GM23338 (cell line): Measurements from ENCODE around the gene MYO16. TPM values are rescaled to one million over a fixed set of nuclear protein-coding genes. Genes with fewer than 3 reads are reported as not detected.
A peak's percentile ranks its signal among the peaks of the same experiment; 100 is the strongest.

Experiments
- ATAC-seq: fragments of 200-7000 bp; cut with Tn5 transposase; 3 replicates; pipeline ENCODE4 v1.9.1; 2020
- DNase-seq: peaks from one replicate; pipeline ENCODE4 v3.0.0-alpha.2; 2015; ENCODE audit warnings: low spot score
- H2AFZ ChIP-seq: fragments of 200-600 bp; sonication (generic); 2 replicates; pipeline ENCODE4 v1.8.0; 2016; ENCODE audit warnings: antibody characterized with exemption, mild to moderate bottlenecking, moderate library complexity
- H3F3A ChIP-seq: fragments of 200-600 bp; sonication (generic); replicated peaks from 2 replicates; pipeline ENCODE4 v1.8.0; 2017; ENCODE audit warnings: antibody characterized with exemption, mixed run types, low read depth
- H3K27ac ChIP-seq: fragments of 200-600 bp; sonication (generic); 2 replicates; pipeline ENCODE4 v1.6.1; 2016; ENCODE audit warnings: low read depth
- H3K27me3 ChIP-seq: fragments of 200-600 bp; sonication (generic); 2 replicates; pipeline ENCODE4 v1.8.0; 2016; ENCODE audit warnings: mild to moderate bottlenecking, mixed run types, moderate library complexity; ENCODE audit not compliant: insufficient read depth
- H3K36me3 ChIP-seq: fragments of 200-600 bp; sonication (generic); 2 replicates; pipeline ENCODE4 v1.8.0; 2016; ENCODE audit warnings: mild to moderate bottlenecking; ENCODE audit not compliant: insufficient read depth
- H3K4me1 ChIP-seq: fragments of 200-600 bp; sonication (generic); 2 replicates; pipeline ENCODE4 v1.8.0; 2016; ENCODE audit warnings: mild to moderate bottlenecking, moderate library complexity; ENCODE audit not compliant: insufficient read depth
- H3K4me2 ChIP-seq: fragments of 200-600 bp; sonication (generic); 2 replicates; pipeline ENCODE4 v1.7.1; 2017; ENCODE audit warnings: mixed run types
- H3K4me3 ChIP-seq: fragments of 200-600 bp; sonication (generic); 2 replicates; pipeline ENCODE4 v1.6.1; 2016; ENCODE audit warnings: mixed run types
- H3K79me2 ChIP-seq: fragments of 200-600 bp; sonication (generic); replicated peaks from 2 replicates; pipeline ENCODE4 v1.8.0; 2017; ENCODE audit warnings: mild to moderate bottlenecking; ENCODE audit not compliant: insufficient read depth
- H3K9me2 ChIP-seq: fragments of 200-600 bp; sonication (generic); 2 replicates; pipeline ENCODE4 v1.8.0; 2017; ENCODE audit not compliant: insufficient read depth
- H4K20me1 ChIP-seq: fragments of 200-600 bp; sonication (generic); replicated peaks from 2 replicates; pipeline ENCODE4 v1.8.0; 2017; ENCODE audit warnings: mild to moderate bottlenecking; ENCODE audit not compliant: insufficient read depth
- H3K27ac Mint-ChIP-seq: 2 replicates; pipeline ENCODE4 v1.8.0; 2020; ENCODE audit warnings: inconsistent platforms, mild to moderate bottlenecking, moderate library complexity, mixed read lengths
- H3K27me3 Mint-ChIP-seq: 3 replicates; pipeline ENCODE4 v1.8.0; 2022; ENCODE audit warnings: low read depth, mild to moderate bottlenecking, moderate library complexity, mixed read lengths, inconsistent platforms; ENCODE audit not compliant: insufficient read depth, poor library complexity
- H3K36me3 Mint-ChIP-seq: 3 replicates; pipeline ENCODE4 v1.8.0; 2021; ENCODE audit warnings: low read depth, mild to moderate bottlenecking, inconsistent platforms, moderate library complexity, mixed read lengths
- H3K4me1 Mint-ChIP-seq: 3 replicates; pipeline ENCODE4 v1.8.0; 2020; ENCODE audit warnings: mild to moderate bottlenecking, inconsistent platforms, mixed read lengths
- H3K4me3 Mint-ChIP-seq: 3 replicates; pipeline ENCODE4 v1.8.0; 2021; ENCODE audit warnings: moderate library complexity, mild to moderate bottlenecking, inconsistent platforms, mixed read lengths
- H3K9me3 Mint-ChIP-seq: 3 replicates; pipeline ENCODE4 v1.8.0; 2020; ENCODE audit warnings: moderate library complexity, mild to moderate bottlenecking, inconsistent platforms, mixed read lengths
- CREB1 ChIP-seq: fragments of 250-450 bp; sonication (Bioruptor Pico); IDR thresholded peaks from 2 replicates; pipeline ENCODE4 v1.5.0; 2020; ENCODE audit warnings: low read depth, mild to moderate bottlenecking, moderate library complexity
- ETS1 ChIP-seq: IDR thresholded peaks from 2 replicates; pipeline ENCODE4 v1.6.1; 2016; ENCODE audit warnings: antibody characterized with exemption
- EZH2 ChIP-seq: fragments of 200-600 bp; sonication (generic); IDR thresholded peaks from one replicate; pipeline ENCODE4 v1.8.0; 2017; ENCODE audit warnings: antibody characterized with exemption, mild to moderate bottlenecking, low read depth; ENCODE audit not compliant: unreplicated experiment
- EZH2phosphoT487 ChIP-seq: fragments of 200-600 bp; sonication (generic); IDR thresholded peaks from one replicate; pipeline ENCODE4 v1.8.1; 2018; ENCODE audit warnings: antibody characterized with exemption; ENCODE audit not compliant: unreplicated experiment
- JUNB ChIP-seq: IDR thresholded peaks from one replicate; pipeline ENCODE4 v1.6.1; 2016; ENCODE audit warnings: antibody characterized with exemption; ENCODE audit not compliant: unreplicated experiment
- NANOG ChIP-seq: IDR thresholded peaks from 2 replicates; pipeline ENCODE4 v1.6.1; 2016; ENCODE audit warnings: antibody characterized with exemption, borderline replicate concordance
- POLR2AphosphoS5 ChIP-seq: IDR thresholded peaks from 2 replicates; pipeline ENCODE4 v1.6.1; 2016; ENCODE audit warnings: antibody characterized with exemption, low read depth
- STAT1 ChIP-seq: IDR thresholded peaks from one replicate; pipeline ENCODE4 v1.6.1; 2016; ENCODE audit warnings: antibody characterized with exemption; ENCODE audit not compliant: unreplicated experiment
- ZNF114 ChIP-seq: fragments of 250-450 bp; sonication (Bioruptor Pico); IDR thresholded peaks from 2 replicates; pipeline ENCODE4 v1.5.0; 2020; ENCODE audit warnings: mild to moderate bottlenecking, moderate library complexity
- ZNF331 ChIP-seq: fragments of 250-450 bp; sonication (Bioruptor Pico); IDR thresholded peaks from 2 replicates; pipeline ENCODE4 v1.5.0; 2020; ENCODE audit warnings: low read depth, mild to moderate bottlenecking, moderate library complexity
- ZNF462 ChIP-seq: fragments of 250-450 bp; sonication (Bioruptor Pico); IDR thresholded peaks from 2 replicates; pipeline ENCODE4 v1.5.0; 2020; ENCODE audit warnings: mild to moderate bottlenecking, moderate library complexity
- polyA plus RNA-seq: library from polyadenylated mRNA; unstranded; fragments of >200 nt; fragmentation: Nextera tagmentation; extraction: Ambion mirVana; gene quantifications from 2 replicates; pipeline ENCODE4 v1.2.1, GENCODE V29; 2016
- total RNA-seq: library from RNA; depleted of rRNA; stranded (reverse); fragments of >200 nt; shearing (Covaris generic); gene quantifications from 2 replicates; pipeline ENCODE4 v1.2.3, GENCODE V29; 2014
- TF ChIP-seq, protein P1 (sequence below), 2 experiments: fragments of 200-600 bp in 1 of 2; sonication (generic) in 1 of 2; conservative IDR thresholded peaks; 2 replicates each; pipeline versions ENCODE4 v1.5.1 to v1.6.1; 2016 to 2017; ENCODE audit warnings: antibody characterized with exemption in 2 of 2, low read depth in 2 of 2, mild to moderate bottlenecking in 2 of 2, moderate library complexity in 1 of 2
- TF ChIP-seq, protein P2 (sequence below): IDR thresholded peaks from one replicate; pipeline ENCODE4 v1.6.1; 2018; ENCODE audit warnings: antibody characterized with exemption; ENCODE audit not compliant: unreplicated experiment

MYO16 gene
- total and polyA plus RNA-seq, 2 experiments from 2014 or later, result 0.10 to 0.13 TPM

GRCh38 chr13:109154146-109154545 is 524.7 kb downstream of the MYO16 start:
- H3K27ac ChIP-seq, result no peak overlapping the region
- peaks cover 53% of the 10 kb centered on the region for H3K4me1 Mint-ChIP-seq
- no peak for DNase-seq

More at GRCh38 chr13:109154146-109154545, 524.7 kb downstream of the MYO16 start:
- H3K36me3 ChIP-seq, result no peaks in the 10 kb centered on the region
- H3K36me3 Mint-ChIP-seq, result no peaks in the 10 kb centered on the region; the same call in 2 of the 3 replicates
- H4K20me1 ChIP-seq, result no peaks in the 10 kb centered on the region
- no peaks in the 10 kb centered on the region for H3K9me2 ChIP-seq
- no peak for ATAC-seq
- no peaks in the 10 kb centered on the region for H3F3A ChIP-seq
- H2AFZ ChIP-seq, result peak overlapping the region; percentile 14; the same call in 1 of the 2 replicates
- TF ChIP-seq JUNB (no peak), ZNF331 (no peak), POLR2AphosphoS5 (no peak), EZH2 (no peak), NANOG (no peak), EZH2phosphoT487 (no peak), STAT1 (no peak), ETS1 (no peak), ZNF114 (CRISPR knock-in tag) (no peak), ZNF462 (no peak), CREB1 (CRISPR knock-in tag) (no peak)
- TF ChIP-seq, protein P1, sequence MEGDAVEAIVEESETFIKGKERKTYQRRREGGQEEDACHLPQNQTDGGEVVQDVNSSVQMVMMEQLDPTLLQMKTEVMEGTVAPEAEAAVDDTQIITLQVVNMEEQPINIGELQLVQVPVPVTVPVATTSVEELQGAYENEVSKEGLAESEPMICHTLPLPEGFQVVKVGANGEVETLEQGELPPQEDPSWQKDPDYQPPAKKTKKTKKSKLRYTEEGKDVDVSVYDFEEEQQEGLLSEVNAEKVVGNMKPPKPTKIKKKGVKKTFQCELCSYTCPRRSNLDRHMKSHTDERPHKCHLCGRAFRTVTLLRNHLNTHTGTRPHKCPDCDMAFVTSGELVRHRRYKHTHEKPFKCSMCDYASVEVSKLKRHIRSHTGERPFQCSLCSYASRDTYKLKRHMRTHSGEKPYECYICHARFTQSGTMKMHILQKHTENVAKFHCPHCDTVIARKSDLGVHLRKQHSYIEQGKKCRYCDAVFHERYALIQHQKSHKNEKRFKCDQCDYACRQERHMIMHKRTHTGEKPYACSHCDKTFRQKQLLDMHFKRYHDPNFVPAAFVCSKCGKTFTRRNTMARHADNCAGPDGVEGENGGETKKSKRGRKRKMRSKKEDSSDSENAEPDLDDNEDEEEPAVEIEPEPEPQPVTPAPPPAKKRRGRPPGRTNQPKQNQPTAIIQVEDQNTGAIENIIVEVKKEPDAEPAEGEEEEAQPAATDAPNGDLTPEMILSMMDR (conservative IDR thresholded peaks at IDR 0.05; ENCODE audit: low read depth in 2 of 2), result no peak
- TF ChIP-seq, protein P2, sequence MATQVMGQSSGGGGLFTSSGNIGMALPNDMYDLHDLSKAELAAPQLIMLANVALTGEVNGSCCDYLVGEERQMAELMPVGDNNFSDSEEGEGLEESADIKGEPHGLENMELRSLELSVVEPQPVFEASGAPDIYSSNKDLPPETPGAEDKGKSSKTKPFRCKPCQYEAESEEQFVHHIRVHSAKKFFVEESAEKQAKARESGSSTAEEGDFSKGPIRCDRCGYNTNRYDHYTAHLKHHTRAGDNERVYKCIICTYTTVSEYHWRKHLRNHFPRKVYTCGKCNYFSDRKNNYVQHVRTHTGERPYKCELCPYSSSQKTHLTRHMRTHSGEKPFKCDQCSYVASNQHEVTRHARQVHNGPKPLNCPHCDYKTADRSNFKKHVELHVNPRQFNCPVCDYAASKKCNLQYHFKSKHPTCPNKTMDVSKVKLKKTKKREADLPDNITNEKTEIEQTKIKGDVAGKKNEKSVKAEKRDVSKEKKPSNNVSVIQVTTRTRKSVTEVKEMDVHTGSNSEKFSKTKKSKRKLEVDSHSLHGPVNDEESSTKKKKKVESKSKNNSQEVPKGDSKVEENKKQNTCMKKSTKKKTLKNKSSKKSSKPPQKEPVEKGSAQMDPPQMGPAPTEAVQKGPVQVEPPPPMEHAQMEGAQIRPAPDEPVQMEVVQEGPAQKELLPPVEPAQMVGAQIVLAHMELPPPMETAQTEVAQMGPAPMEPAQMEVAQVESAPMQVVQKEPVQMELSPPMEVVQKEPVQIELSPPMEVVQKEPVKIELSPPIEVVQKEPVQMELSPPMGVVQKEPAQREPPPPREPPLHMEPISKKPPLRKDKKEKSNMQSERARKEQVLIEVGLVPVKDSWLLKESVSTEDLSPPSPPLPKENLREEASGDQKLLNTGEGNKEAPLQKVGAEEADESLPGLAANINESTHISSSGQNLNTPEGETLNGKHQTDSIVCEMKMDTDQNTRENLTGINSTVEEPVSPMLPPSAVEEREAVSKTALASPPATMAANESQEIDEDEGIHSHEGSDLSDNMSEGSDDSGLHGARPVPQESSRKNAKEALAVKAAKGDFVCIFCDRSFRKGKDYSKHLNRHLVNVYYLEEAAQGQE, result no peak
- H3K4me2 ChIP-seq, result no peak overlapping the region
- no peak overlapping the region for H3K4me3 Mint-ChIP-seq
- peaks cover 25% of the 10 kb centered on the region for H3K4me1 ChIP-seq
- peaks cover 14% of the 10 kb centered on the region for H3K27me3 Mint-ChIP-seq
- no peak overlapping the region for H3K4me3 ChIP-seq
- no peaks in the 10 kb centered on the region for H3K9me3 Mint-ChIP-seq
- no peaks in the 10 kb centered on the region for H3K79me2 ChIP-seq
- no peak overlapping the region for H3K27ac Mint-ChIP-seq
- H3K27me3 ChIP-seq, result no peaks in the 10 kb centered on the region
